ENCODE results near the gene IQCC.

IQCC gene

GRCh38 chr1:32199717-32200072 lies 5.8 kb upstream of the IQCC start:
- H3K79me2 ChIP-seq (ENCODE audit: insufficient read depth, low read length), result no peaks in the 10 kb centered on the region

GRCh38 chr1:32200226-32201010 lies 5.1 kb upstream of the IQCC start, which contains the start of gene CCDC28B:
CCDC28B (plus strand) TSS chr1:32200595; CDS start chr1:32201936, 1,341 bp downstream.
- no peaks in the 10 kb centered on the region for H3K79me2 ChIP-seq (ENCODE audit: insufficient read depth, low read length)
- peaks cover 33% of the 10 kb centered on the region for H3K4me1 ChIP-seq (ENCODE audit: insufficient read depth, low read length, severe bottlenecking)
- peak within 1 kb of the TSS; percentile 87 for H3K4me2 ChIP-seq (ENCODE audit: low read length)
- peak within 1 kb of the TSS; percentile 77 for H3K9ac ChIP-seq (ENCODE audit: low read length)
- H3K9me2 ChIP-seq (ENCODE audit: low read depth, low read length), result no peaks in the 10 kb centered on the region
- no peak within 1 kb of the TSS; the same call in 1 of the 2 replicates for H2AFZ ChIP-seq (ENCODE audit: low read length)
- no peaks in the 10 kb centered on the region for H3K9me3 ChIP-seq (ENCODE audit: low read length)
- no peaks in the 10 kb centered on the region for H3K27me3 ChIP-seq (ENCODE audit: insufficient read depth, low read length)
- H4K20me1 ChIP-seq (ENCODE audit: insufficient read depth, low read length), result no peaks in the 10 kb centered on the region
- TF ChIP-seq CTCF (IDR thresholded peaks at IDR 0.05; ENCODE audit: low read length) (no peak), EZH2 (IDR thresholded peaks at IDR 0.05; ENCODE audit: borderline replicate concordance, low read length) (no peak)
- no peaks in the 10 kb centered on the region for H3F3A ChIP-seq (ENCODE audit: insufficient read depth, low read length)
- peak within 1 kb of the TSS; percentile 75 for H3K27ac ChIP-seq (ENCODE audit: low read depth, low read length, poor library complexity, severe bottlenecking)
- H3K4me3 ChIP-seq (ENCODE audit: low read depth, low read length, poor library complexity, severe bottlenecking), result peak within 1 kb of the TSS; percentile 73
- peaks cover 28% of the 10 kb centered on the region for H3K36me3 ChIP-seq (ENCODE audit: insufficient read depth, low read length)

More at GRCh38 chr1:32199717-32200072, 5.8 kb upstream of the IQCC start:
- no peak for TF ChIP-seq CTCF (IDR thresholded peaks at IDR 0.05; ENCODE audit: low read length)
- no peak for TF ChIP-seq EZH2 (IDR thresholded peaks at IDR 0.05; ENCODE audit: borderline replicate concordance, low read length)
- H3K4me1 ChIP-seq (ENCODE audit: insufficient read depth, low read length, severe bottlenecking), result peaks cover 28% of the 10 kb centered on the region
- H3K36me3 ChIP-seq (ENCODE audit: insufficient read depth, low read length), result peaks cover 35% of the 10 kb centered on the region
- H2AFZ ChIP-seq (ENCODE audit: low read length), result no peak overlapping the region
- H3K4me2 ChIP-seq (ENCODE audit: low read length), result peak overlapping the region; percentile 87
- no peaks in the 10 kb centered on the region for H3K9me2 ChIP-seq (ENCODE audit: low read depth, low read length)
- H3K9me3 ChIP-seq (ENCODE audit: low read length), result no peaks in the 10 kb centered on the region
- H3K9ac ChIP-seq (ENCODE audit: low read length), result peak overlapping the region; percentile 77
- H3F3A ChIP-seq (ENCODE audit: insufficient read depth, low read length), result no peaks in the 10 kb centered on the region
- no peaks in the 10 kb centered on the region for H3K27me3 ChIP-seq (ENCODE audit: insufficient read depth, low read length)
- no peaks in the 10 kb centered on the region for H4K20me1 ChIP-seq (ENCODE audit: insufficient read depth, low read length)
- peak overlapping the region; percentile 75 for H3K27ac ChIP-seq (ENCODE audit: low read depth, low read length, poor library complexity, severe bottlenecking)
- peak overlapping the region; percentile 73 for H3K4me3 ChIP-seq (ENCODE audit: low read depth, low read length, poor library complexity, severe bottlenecking)

GRCh38 chr1:32201011-32201855 lies 4.2 kb upstream of the IQCC start:
- Histone ChIP-seq H3K36me3 (ENCODE audit: insufficient read depth, low read length) (peaks cover 20% of the 10 kb centered on the region; the same call in 1 of the 2 replicates), H3K4me3 (ENCODE audit: low read depth, low read length, poor library complexity, severe bottlenecking) (peak overlapping the region; percentile 73), H4K20me1 (ENCODE audit: insufficient read depth, low read length) (no peaks in the 10 kb centered on the region), H3K9me2 (ENCODE audit: low read depth, low read length) (no peaks in the 10 kb centered on the region), H3K79me2 (ENCODE audit: insufficient read depth, low read length) (no peaks in the 10 kb centered on the region), H3K9me3 (ENCODE audit: low read length) (no peaks in the 10 kb centered on the region), H3K4me2 (ENCODE audit: low read length) (peak overlapping the region; percentile 87), H3K27ac (ENCODE audit: low read depth, low read length, poor library complexity, severe bottlenecking) (peak overlapping the region; percentile 75), H3F3A (ENCODE audit: insufficient read depth, low read length) (no peaks in the 10 kb centered on the region), H3K4me1 (ENCODE audit: insufficient read depth, low read length, severe bottlenecking) (peaks cover 37% of the 10 kb centered on the region), H3K9ac (ENCODE audit: low read length) (peak overlapping the region; percentile 77), H2AFZ (ENCODE audit: low read length) (no peak overlapping the region), H3K27me3 (ENCODE audit: insufficient read depth, low read length) (no peaks in the 10 kb centered on the region)
- no peak for TF ChIP-seq EZH2 (IDR thresholded peaks at IDR 0.05; ENCODE audit: borderline replicate concordance, low read length)
- no peak; the same call in 1 of the 2 replicates for TF ChIP-seq CTCF (IDR thresholded peaks at IDR 0.05; ENCODE audit: low read length)
